HEK293T (cell line): ENCODE measurements around the gene ADPRS.

Experiments used
- CTCF ChIA-PET: fragments of 350-600 bp; formaldehyde crosslinking; extraction: SDS; loops from one replicate; lab custom pipeline; 2021; ENCODE audit warnings: antibody characterized with exemption, inconsistent platforms; lab: Yijun Ruan, JAX
- POLR2A ChIA-PET: fragments of 350-600 bp; formaldehyde crosslinking; extraction: SDS; loops from one replicate; lab custom pipeline; 2020; ENCODE audit warnings: antibody characterized with exemption, inconsistent platforms; lab: Yijun Ruan, JAX
- DNase-seq: peaks from one replicate; pipeline ENCODE4 v3.0.0; 2012; ENCODE audit warnings: mixed read lengths; ENCODE audit errors: extremely low spot score
- ARNT ChIP-seq: fragments of 450-650 bp; IDR thresholded peaks from 2 replicates; pipeline ENCODE4 v1.6.1; 2017; ENCODE audit warnings: mild to moderate bottlenecking
- BHLHE40 ChIP-seq: fragments of 450-650 bp; IDR thresholded peaks from 2 replicates; pipeline ENCODE4 v1.6.1; 2016; ENCODE audit warnings: mild to moderate bottlenecking, moderate library complexity, borderline replicate concordance
- CTBP1 ChIP-seq: fragments of 450-650 bp; IDR thresholded peaks from 2 replicates; pipeline ENCODE4 v1.6.1; 2016; ENCODE audit warnings: borderline replicate concordance
- ELF4 ChIP-seq: fragments of 450-650 bp; IDR thresholded peaks from 2 replicates; pipeline ENCODE4 v1.6.1; 2017; ENCODE audit warnings: antibody characterized with exemption
- FOXA1 ChIP-seq: fragments of 450-650 bp; IDR thresholded peaks from 2 replicates; pipeline ENCODE4 v1.6.1; 2016; ENCODE audit warnings: mild to moderate bottlenecking
- FOXK2 ChIP-seq: fragments of 450-650 bp; IDR thresholded peaks from 2 replicates; pipeline ENCODE4 v1.6.1; 2016; ENCODE audit warnings: mild to moderate bottlenecking
- FOXM1 ChIP-seq: fragments of 450-650 bp; IDR thresholded peaks from 2 replicates; pipeline ENCODE4 v1.6.1; 2017; ENCODE audit warnings: mild to moderate bottlenecking, borderline replicate concordance
- HDGF ChIP-seq: fragments of 450-650 bp; IDR thresholded peaks from 2 replicates; pipeline ENCODE4 v1.6.1; 2017; ENCODE audit warnings: antibody characterized with exemption, borderline replicate concordance
- L3MBTL2 ChIP-seq: fragments of 450-650 bp; conservative IDR thresholded peaks from 2 replicates; pipeline ENCODE4 v1.6.1; 2016; ENCODE audit warnings: mild to moderate bottlenecking
- LEF1 ChIP-seq: fragments of 450-650 bp; IDR thresholded peaks from 2 replicates; pipeline ENCODE4 v1.6.1; 2017; ENCODE audit warnings: mild to moderate bottlenecking, borderline replicate concordance
- NFRKB ChIP-seq: fragments of 450-650 bp; IDR thresholded peaks from 2 replicates; pipeline ENCODE4 v1.6.1; 2016; ENCODE audit warnings: mild to moderate bottlenecking, moderate library complexity
- SP1 ChIP-seq: fragments of 450-650 bp; IDR thresholded peaks from 2 replicates; pipeline ENCODE4 v1.6.1; 2017
- SUZ12 ChIP-seq: fragments of 450-650 bp; IDR thresholded peaks from 2 replicates; pipeline ENCODE4 v1.6.1; 2016; ENCODE audit warnings: mild to moderate bottlenecking
- TARDBP ChIP-seq: fragments of 450-650 bp; IDR thresholded peaks from 2 replicates; pipeline ENCODE4 v1.6.1; 2016
- ZNF384 ChIP-seq: fragments of 450-650 bp; IDR thresholded peaks from 2 replicates; pipeline ENCODE4 v1.6.1; 2016
- TF ChIP-seq, protein P1 (sequence below): fragments of 450-650 bp; IDR thresholded peaks from 2 replicates; pipeline ENCODE4 v1.6.1; 2016

Gene ADPRS

DNA sequence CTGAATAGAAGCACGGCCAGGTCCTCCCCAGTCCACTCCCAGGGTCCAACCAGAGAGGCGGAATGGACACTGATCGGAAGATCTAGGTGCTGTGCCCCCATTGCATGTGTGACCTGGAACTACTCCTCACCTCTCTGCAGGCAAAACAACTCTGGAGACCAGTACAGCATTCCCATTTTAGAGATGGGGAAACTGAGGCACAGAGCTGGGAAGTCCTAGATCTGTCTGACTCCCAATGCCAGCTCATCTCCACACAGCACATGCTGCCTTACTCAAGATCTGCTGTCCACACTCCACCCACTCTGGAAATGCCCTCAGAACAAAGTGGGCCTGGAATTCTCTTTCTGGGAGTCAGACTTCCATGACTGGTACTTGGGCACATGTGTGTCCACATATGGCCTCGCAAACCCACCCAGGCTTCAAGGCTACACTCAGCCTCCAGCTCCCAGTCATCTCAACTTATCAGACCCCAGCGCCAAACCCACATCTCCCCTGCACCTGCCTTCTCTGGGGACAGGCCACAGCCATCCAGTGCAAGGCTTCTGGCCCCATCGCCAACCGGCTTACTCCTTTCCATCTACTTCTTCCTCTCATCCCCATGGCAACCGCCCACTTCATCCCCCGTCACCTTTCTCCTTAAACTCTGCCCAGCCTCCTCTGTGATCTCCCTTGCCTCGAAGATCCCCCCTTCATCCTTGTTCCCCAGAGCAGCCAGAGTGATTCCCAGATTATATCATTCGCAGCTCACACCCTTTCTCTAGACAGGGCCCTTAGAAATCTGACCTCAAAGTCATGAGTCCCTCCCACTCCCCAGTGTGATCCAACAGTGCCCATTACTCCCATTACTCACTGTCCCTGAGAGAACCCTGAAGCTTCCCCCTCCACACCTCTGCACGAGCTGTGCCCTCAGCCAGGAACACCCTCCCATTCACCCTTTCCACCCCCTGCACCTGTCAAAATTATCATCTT lies 33.7 kb downstream of the ADPRS start:
- DNase-seq, result no peak
- ChIA-PET POLR2A (no interaction called here), CTCF (no interaction called here)
- TF ChIP-seq NFRKB, result no peak
- no peak for TF ChIP-seq ARNT
- TF ChIP-seq BHLHE40, result no peak
- no peak for TF ChIP-seq ZNF384
- TF ChIP-seq CTBP1, result no peak
- TF ChIP-seq, protein P1, sequence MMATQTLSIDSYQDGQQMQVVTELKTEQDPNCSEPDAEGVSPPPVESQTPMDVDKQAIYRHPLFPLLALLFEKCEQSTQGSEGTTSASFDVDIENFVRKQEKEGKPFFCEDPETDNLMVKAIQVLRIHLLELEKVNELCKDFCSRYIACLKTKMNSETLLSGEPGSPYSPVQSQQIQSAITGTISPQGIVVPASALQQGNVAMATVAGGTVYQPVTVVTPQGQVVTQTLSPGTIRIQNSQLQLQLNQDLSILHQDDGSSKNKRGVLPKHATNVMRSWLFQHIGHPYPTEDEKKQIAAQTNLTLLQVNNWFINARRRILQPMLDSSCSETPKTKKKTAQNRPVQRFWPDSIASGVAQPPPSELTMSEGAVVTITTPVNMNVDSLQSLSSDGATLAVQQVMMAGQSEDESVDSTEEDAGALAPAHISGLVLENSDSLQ, result no peak
- no peak for TF ChIP-seq LEF1
- TF ChIP-seq FOXM1, result no peak
- TF ChIP-seq FOXK2, result no peak
- TF ChIP-seq SUZ12, result no peak
- TF ChIP-seq SP1, result no peak
- no peak for TF ChIP-seq FOXA1
- no peak for TF ChIP-seq HDGF
- no peak for TF ChIP-seq ELF4
- TF ChIP-seq L3MBTL2, result no peak

DNA sequence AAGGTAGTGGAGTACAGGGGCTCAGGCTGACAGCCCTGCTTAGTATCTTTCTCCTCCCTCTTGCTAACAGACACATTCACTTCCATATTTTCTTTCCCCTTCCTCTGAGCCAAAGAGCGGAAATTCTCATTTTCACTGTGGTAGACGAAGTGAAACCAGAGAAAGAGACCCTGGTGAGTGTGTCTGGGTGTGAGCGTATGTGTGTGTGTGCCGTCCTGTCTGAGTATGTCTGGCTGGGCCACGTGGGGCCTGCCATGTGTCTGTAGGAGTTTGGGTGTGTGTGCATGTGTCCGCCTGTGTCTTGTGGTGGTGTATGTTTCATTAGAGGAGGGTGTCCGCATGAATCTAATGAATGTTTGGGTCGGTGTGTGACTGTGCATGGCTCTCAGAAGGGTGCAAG lies 34.7 kb downstream of the ADPRS start:
- TF ChIP-seq ARNT, result no peak
- no peak for TF ChIP-seq BHLHE40
- TF ChIP-seq L3MBTL2, result no peak
- TF ChIP-seq SUZ12, result no peak
- no peak for TF ChIP-seq HDGF
- TF ChIP-seq FOXA1, result no peak
- no peak for TF ChIP-seq CTBP1
- no peak for TF ChIP-seq NFRKB
- TF ChIP-seq FOXM1, result no peak
- no peak for TF ChIP-seq ZNF384
- TF ChIP-seq SP1, result no peak
- no peak for TF ChIP-seq ELF4
- TF ChIP-seq FOXK2, result no peak
- TF ChIP-seq, protein P1, result no peak
- no peak for TF ChIP-seq TARDBP
- TF ChIP-seq LEF1, result no peak
- POLR2A ChIA-PET, result no interaction called here
- no peak for DNase-seq
- CTCF ChIA-PET, result no interaction called here

DNA sequence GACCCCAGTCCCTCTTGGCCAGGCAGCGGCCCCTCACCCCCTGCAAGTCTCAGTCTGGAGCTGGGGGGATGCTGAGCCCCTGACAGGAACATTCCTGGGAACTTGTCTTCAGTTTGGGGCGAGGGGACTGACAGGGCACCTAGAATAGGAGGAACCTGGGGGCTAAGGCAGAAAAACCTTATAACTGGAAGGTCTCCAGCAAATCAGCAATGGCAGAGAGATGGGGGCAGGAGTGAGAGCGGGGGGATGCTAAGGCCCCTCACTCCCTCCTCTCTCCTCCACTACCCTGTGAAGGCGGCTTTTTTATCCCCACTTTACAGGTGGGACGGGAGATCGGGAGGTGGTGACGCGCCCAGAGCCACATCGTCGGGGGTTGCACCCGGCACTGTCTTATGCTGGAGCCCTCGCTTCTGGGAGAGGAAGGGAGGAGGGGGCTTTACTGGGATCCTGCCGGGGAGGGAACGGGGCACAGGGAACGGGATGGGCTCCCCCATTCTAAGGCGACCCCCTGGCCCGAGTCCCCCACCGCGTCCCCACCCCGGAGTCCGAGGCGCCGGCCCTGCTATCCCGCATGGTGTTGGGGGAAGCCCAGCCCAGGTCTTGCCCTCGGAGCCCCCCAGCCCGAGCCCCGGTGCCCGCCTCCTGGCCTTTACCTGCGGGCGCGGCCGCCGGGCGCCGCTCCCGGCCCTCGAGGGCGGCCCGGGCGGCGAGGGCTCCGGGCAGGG lies 35.9 kb downstream of the ADPRS start:
- ChIA-PET CTCF (no interaction called here), POLR2A (no interaction called here)
- no peak for DNase-seq
- TF ChIP-seq, protein P1, result no peak
- TF ChIP-seq FOXK2 (no peak), ELF4 (no peak), TARDBP (no peak), LEF1 (no peak), NFRKB (no peak), SP1 (no peak), CTBP1 (no peak), L3MBTL2 (no peak), HDGF (no peak), ARNT (no peak), FOXM1 (no peak), FOXA1 (no peak), ZNF384 (no peak), BHLHE40 (no peak), SUZ12 (no peak)

DNA sequence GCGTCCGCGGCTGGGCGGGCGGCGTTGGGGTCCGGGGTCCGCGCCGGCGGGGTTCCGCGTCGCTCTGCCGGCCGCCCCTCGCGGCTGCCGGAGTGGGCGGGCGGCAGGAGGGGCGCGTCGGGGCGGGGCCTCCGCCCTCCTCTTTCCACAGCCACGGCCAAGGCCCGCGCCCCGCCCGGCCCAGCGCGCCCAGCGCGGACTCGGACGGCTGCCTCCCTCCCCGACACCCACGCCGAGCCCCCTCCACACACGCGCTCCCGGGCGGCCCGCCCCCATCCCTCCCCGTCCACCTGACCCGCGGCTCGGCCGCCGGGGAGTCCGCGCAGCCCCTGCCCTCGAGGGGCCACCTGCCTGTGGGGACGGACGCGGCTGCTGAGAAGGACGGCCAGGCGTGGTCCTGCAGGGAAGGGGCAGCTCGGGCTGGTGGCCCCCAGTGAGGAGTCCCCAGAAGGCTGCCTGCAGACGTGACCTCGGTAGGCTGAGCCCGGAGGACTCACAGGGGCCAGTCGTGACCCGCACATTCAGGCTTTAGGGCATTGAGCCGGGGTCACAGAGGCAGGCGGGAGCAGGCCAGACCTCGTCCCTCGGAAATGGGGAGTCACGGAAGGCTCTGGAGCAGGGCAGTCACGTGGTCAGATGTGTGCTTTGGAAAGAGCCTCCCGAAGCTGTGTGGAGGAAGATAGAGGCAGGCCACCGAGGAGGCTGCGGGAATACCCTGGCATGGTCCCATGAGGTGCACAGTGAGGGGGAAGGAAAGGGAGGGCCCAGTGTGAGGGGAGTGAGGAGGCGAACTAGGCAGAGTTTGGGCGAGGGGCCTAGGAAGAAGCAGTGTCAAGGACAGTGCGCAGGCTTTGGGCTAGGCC lies 36.7 kb downstream of the ADPRS start, which contains the start of gene COL8A2:
Gene COL8A2 (minus strand): TSS at position 94 of the 863 bp plus-strand sequence. CDS start 24,980 bp downstream, outside the sequence.
- CTCF ChIA-PET, result no interaction called here
- POLR2A ChIA-PET, result no interaction called here
- no peak for DNase-seq
- TF ChIP-seq L3MBTL2 (no peak), TARDBP (no peak), CTBP1 (no peak), SUZ12 (no peak), ELF4 (no peak)
- TF ChIP-seq, protein P1, result no peak
